H1 (cell line): ENCODE results near the gene AGBL5. TPM values are rescaled to one million over a fixed set of nuclear protein-coding genes. Genes with fewer than 3 reads are reported as not detected.

Experiments
- ATF3 ChIP-seq: IDR thresholded peaks from 2 replicates; pipeline ENCODE4 v1.6.1; 2011; ENCODE audit warnings: low read depth, mild to moderate bottlenecking, low read length; ENCODE audit not compliant: insufficient read depth
- CEBPB ChIP-seq: IDR thresholded peaks from 2 replicates; pipeline ENCODE4 v1.6.1; 2012; ENCODE audit warnings: low read depth, low read length
- EGR1 ChIP-seq: IDR thresholded peaks from 2 replicates; pipeline ENCODE4 v1.6.1; 2011; ENCODE audit warnings: low read depth, low read length, borderline replicate concordance
- JUND ChIP-seq: IDR thresholded peaks from 2 replicates; pipeline ENCODE4 v1.6.1; 2011; ENCODE audit warnings: mild to moderate bottlenecking, improper control_type of control experiment, low read length
- KDM1A ChIP-seq: fragments of 200-600, 300-600 bp; sonication (generic); IDR thresholded peaks from 2 replicates; pipeline ENCODE4 v1.7.1; 2016; ENCODE audit warnings: mild to moderate bottlenecking, low read length, borderline replicate concordance
- TAF7 ChIP-seq: optimal IDR thresholded peaks from 2 replicates; pipeline ENCODE3; 2011; ENCODE audit warnings: low read depth, mild to moderate bottlenecking, inconsistent platforms, low read length, moderate library complexity, borderline replicate concordance
- YY1 ChIP-seq: IDR thresholded peaks from 2 replicates; pipeline ENCODE4 v1.6.1; 2011; ENCODE audit warnings: low read depth, mild to moderate bottlenecking, low read length
- polyA plus RNA-seq, 7 experiments: library from polyadenylated mRNA; depleted of rRNA in 3 of 7; stranded (reverse) in 5 of 7; unstranded in 2 of 7; fragments of >200 nt in 5 of 7; fragments of 200-250 nt in 2 of 7; gene quantifications; 1 replicate in 5 of 7; 2 replicates in 1 of 7; 4 replicates in 1 of 7; pipeline versions ENCODE4 v1.2.1 to v1.2.3, GENCODE V29; 2011 to 2013; ENCODE audit warnings: missing spikeins in 2 of 7, mixed read lengths in 2 of 7
- total RNA-seq: library from RNA; stranded (reverse); fragmentation: NEBNext Ultra II Directional; extraction: Animal tissue kit (Norgen Biotek cat#: 25700); gene quantifications from 2 replicates; pipeline ENCODE4 v1.2.1, GENCODE V29; 2021
- TF ChIP-seq, protein P1 (sequence below): fragments of 300-600 bp; sonication (generic); IDR thresholded peaks from 2 replicates; pipeline ENCODE4 v1.7.1; 2012; ENCODE audit warnings: low read length, moderate library complexity, mild to moderate bottlenecking, inconsistent platforms; ENCODE audit not compliant: insufficient replicate concordance

AGBL5 gene
- total and polyA plus RNA-seq, 2 of the 8 experiments (the other 6 are each of a cell fraction or from before 2014, with no cell fraction given) = 45.4 to 62.0 TPM

GRCh38 chr2:27050996-27051901, at the start of gene AGBL5 (continued):
- TF ChIP-seq, protein P1, sequence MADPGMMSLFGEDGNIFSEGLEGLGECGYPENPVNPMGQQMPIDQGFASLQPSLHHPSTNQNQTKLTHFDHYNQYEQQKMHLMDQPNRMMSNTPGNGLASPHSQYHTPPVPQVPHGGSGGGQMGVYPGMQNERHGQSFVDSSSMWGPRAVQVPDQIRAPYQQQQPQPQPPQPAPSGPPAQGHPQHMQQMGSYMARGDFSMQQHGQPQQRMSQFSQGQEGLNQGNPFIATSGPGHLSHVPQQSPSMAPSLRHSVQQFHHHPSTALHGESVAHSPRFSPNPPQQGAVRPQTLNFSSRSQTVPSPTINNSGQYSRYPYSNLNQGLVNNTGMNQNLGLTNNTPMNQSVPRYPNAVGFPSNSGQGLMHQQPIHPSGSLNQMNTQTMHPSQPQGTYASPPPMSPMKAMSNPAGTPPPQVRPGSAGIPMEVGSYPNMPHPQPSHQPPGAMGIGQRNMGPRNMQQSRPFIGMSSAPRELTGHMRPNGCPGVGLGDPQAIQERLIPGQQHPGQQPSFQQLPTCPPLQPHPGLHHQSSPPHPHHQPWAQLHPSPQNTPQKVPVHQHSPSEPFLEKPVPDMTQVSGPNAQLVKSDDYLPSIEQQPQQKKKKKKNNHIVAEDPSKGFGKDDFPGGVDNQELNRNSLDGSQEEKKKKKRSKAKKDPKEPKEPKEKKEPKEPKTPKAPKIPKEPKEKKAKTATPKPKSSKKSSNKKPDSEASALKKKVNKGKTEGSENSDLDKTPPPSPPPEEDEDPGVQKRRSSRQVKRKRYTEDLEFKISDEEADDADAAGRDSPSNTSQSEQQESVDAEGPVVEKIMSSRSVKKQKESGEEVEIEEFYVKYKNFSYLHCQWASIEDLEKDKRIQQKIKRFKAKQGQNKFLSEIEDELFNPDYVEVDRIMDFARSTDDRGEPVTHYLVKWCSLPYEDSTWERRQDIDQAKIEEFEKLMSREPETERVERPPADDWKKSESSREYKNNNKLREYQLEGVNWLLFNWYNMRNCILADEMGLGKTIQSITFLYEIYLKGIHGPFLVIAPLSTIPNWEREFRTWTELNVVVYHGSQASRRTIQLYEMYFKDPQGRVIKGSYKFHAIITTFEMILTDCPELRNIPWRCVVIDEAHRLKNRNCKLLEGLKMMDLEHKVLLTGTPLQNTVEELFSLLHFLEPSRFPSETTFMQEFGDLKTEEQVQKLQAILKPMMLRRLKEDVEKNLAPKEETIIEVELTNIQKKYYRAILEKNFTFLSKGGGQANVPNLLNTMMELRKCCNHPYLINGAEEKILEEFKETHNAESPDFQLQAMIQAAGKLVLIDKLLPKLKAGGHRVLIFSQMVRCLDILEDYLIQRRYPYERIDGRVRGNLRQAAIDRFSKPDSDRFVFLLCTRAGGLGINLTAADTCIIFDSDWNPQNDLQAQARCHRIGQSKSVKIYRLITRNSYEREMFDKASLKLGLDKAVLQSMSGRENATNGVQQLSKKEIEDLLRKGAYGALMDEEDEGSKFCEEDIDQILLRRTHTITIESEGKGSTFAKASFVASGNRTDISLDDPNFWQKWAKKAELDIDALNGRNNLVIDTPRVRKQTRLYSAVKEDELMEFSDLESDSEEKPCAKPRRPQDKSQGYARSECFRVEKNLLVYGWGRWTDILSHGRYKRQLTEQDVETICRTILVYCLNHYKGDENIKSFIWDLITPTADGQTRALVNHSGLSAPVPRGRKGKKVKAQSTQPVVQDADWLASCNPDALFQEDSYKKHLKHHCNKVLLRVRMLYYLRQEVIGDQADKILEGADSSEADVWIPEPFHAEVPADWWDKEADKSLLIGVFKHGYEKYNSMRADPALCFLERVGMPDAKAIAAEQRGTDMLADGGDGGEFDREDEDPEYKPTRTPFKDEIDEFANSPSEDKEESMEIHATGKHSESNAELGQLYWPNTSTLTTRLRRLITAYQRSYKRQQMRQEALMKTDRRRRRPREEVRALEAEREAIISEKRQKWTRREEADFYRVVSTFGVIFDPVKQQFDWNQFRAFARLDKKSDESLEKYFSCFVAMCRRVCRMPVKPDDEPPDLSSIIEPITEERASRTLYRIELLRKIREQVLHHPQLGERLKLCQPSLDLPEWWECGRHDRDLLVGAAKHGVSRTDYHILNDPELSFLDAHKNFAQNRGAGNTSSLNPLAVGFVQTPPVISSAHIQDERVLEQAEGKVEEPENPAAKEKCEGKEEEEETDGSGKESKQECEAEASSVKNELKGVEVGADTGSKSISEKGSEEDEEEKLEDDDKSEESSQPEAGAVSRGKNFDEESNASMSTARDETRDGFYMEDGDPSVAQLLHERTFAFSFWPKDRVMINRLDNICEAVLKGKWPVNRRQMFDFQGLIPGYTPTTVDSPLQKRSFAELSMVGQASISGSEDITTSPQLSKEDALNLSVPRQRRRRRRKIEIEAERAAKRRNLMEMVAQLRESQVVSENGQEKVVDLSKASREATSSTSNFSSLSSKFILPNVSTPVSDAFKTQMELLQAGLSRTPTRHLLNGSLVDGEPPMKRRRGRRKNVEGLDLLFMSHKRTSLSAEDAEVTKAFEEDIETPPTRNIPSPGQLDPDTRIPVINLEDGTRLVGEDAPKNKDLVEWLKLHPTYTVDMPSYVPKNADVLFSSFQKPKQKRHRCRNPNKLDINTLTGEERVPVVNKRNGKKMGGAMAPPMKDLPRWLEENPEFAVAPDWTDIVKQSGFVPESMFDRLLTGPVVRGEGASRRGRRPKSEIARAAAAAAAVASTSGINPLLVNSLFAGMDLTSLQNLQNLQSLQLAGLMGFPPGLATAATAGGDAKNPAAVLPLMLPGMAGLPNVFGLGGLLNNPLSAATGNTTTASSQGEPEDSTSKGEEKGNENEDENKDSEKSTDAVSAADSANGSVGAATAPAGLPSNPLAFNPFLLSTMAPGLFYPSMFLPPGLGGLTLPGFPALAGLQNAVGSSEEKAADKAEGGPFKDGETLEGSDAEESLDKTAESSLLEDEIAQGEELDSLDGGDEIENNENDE = peak; percentile 26
- TF ChIP-seq TAF7 = no peak
- 0 out of 2 replicates have a peak, but pooled peaks have one; percentile 62 for TF ChIP-seq KDM1A
- TF ChIP-seq JUND = no peak
- peak; percentile 77 for TF ChIP-seq CEBPB
- no peak for TF ChIP-seq ATF3
- no peak for TF ChIP-seq EGR1
- TF ChIP-seq YY1 = no peak
